Nephron (organoid): ENCODE results near the gene C20orf96.
"Not testable (repeated sequence)": the region's sequence is repeated elsewhere in the genome, so short reads cannot be mapped to it uniquely, and the experiment has no call there.

ENCODE experiments used
- H3K27ac Mint-ChIP-seq, 3 experiments: 2 replicates each; pipeline ENCODE4 v1.8.0; 2020; ENCODE audit warnings: mixed read lengths in 3 of 3, mild to moderate bottlenecking in 2 of 3, moderate library complexity in 1 of 3
- H3K27me3 Mint-ChIP-seq: 2 replicates; pipeline ENCODE4 v1.8.0; 2021; ENCODE audit warnings: low read depth, mild to moderate bottlenecking, moderate library complexity, mixed read lengths
- H3K36me3 Mint-ChIP-seq: 2 replicates; pipeline ENCODE4 v1.8.0; 2020; ENCODE audit warnings: low read depth, mixed read lengths
- H3K4me1 Mint-ChIP-seq: 2 replicates; pipeline ENCODE4 v1.8.0; 2020; ENCODE audit warnings: mixed read lengths
- H3K4me3 Mint-ChIP-seq, 3 experiments: 2 replicates each; pipeline ENCODE4 v1.8.0; 2020; ENCODE audit warnings: mild to moderate bottlenecking in 3 of 3, mixed read lengths in 3 of 3, moderate library complexity in 2 of 3
- H3K9me3 Mint-ChIP-seq: 2 replicates; pipeline ENCODE4 v1.8.0; 2020; ENCODE audit warnings: mixed read lengths
- CTCF ChIP-seq, 3 experiments: fragments of 200-600 bp; sonication (generic); IDR thresholded peaks; one replicate each; pipeline ENCODE4 v1.5.0; 2021; ENCODE audit warnings: antibody characterized with exemption in 3 of 3; ENCODE audit not compliant: unreplicated experiment in 3 of 3

Gene C20orf96

GRCh38 chr20:259981-260380 lies 30.6 kb downstream of the C20orf96 start:
- Mint-ChIP-seq H3K27ac (no peak overlapping the region), H3K27me3 (peaks cover 9% of the 10 kb centered on the region), H3K36me3 (no peaks in the 10 kb centered on the region), H3K9me3 (no peaks in the 10 kb centered on the region), H3K4me1 (no peaks in the 10 kb centered on the region), H3K4me3 (no peak overlapping the region)
- TF ChIP-seq CTCF (IDR thresholded peaks at IDR 0.05; ENCODE audit: unreplicated experiment in 3 of 3): no peak

GRCh38 chr20:258963-259362 lies 31.6 kb downstream of the C20orf96 start:
- Mint-ChIP-seq H3K36me3 (no peaks in the 10 kb centered on the region), H3K27me3 (peaks cover 16% of the 10 kb centered on the region), H3K27ac (no peak overlapping the region), H3K9me3 (no peaks in the 10 kb centered on the region), H3K4me1 (no peaks in the 10 kb centered on the region), H3K4me3 (no peak overlapping the region)
- TF ChIP-seq CTCF (IDR thresholded peaks at IDR 0.05; ENCODE audit: unreplicated experiment in 3 of 3): no peak

GRCh38 chr20:258269-258858 lies 32.2 kb downstream of the C20orf96 start:
- TF ChIP-seq CTCF (IDR thresholded peaks at IDR 0.05; ENCODE audit: unreplicated experiment in 3 of 3): no peak
- no peak overlapping the region for H3K27ac Mint-ChIP-seq
- no peaks in the 10 kb centered on the region for H3K4me1 Mint-ChIP-seq
- H3K27me3 Mint-ChIP-seq: peaks cover 16% of the 10 kb centered on the region
- H3K4me3 Mint-ChIP-seq: no peak overlapping the region
- no peaks in the 10 kb centered on the region for H3K36me3 Mint-ChIP-seq
- H3K9me3 Mint-ChIP-seq: no peaks in the 10 kb centered on the region

GRCh38 chr20:257419-257818 lies 33.1 kb downstream of the C20orf96 start, which contains the start of gene DEFB132:
DEFB132 (plus strand) TSS chr20:257724; CDS start chr20:257779, 55 bp downstream.
- Mint-ChIP-seq H3K27ac (no peak within 1 kb of the TSS), H3K4me1 (no peaks in the 10 kb centered on the region), H3K4me3 (no peak within 1 kb of the TSS), H3K36me3 (no peaks in the 10 kb centered on the region), H3K27me3 (peaks cover 11% of the 10 kb centered on the region), H3K9me3 (no peaks in the 10 kb centered on the region)
- TF ChIP-seq CTCF (IDR thresholded peaks at IDR 0.05; ENCODE audit: unreplicated experiment in 3 of 3): no peak

GRCh38 chr20:253447-253846 lies 37.1 kb downstream of the C20orf96 start:
- peaks cover 18% of the 10 kb centered on the region for H3K27me3 Mint-ChIP-seq
- not testable (repeated sequence) for H3K36me3 Mint-ChIP-seq, H3K27ac Mint-ChIP-seq, H3K4me1 Mint-ChIP-seq, H3K4me3 Mint-ChIP-seq, H3K9me3 Mint-ChIP-seq

- no peak overlapping the region for H3K27ac Mint-ChIP-seq
- H3K27me3 Mint-ChIP-seq: peaks cover 18% of the 10 kb centered on the region
- no peaks in the 10 kb centered on the region for H3K4me1 Mint-ChIP-seq
- H3K4me3 Mint-ChIP-seq: no peak overlapping the region
- TF ChIP-seq CTCF (IDR thresholded peaks at IDR 0.05; ENCODE audit: unreplicated experiment in 3 of 3): no peak
- no peaks in the 10 kb centered on the region for H3K9me3 Mint-ChIP-seq
- H3K36me3 Mint-ChIP-seq: no peaks in the 10 kb centered on the region
Measured at GRCh38 chr20:252801-253200, 37.7 kb downstream of the C20orf96 start.
